Activated CD4-positive, alpha-beta T cell treated with anti-CD3 and anti-CD28 coated beads, Interleukin-10, Interleukin-2, amounts not matched to agents 100 ng/mL and 50 ng/mL, durations not matched to agents 16 hours and 8 hours (primary cell): ENCODE measurements around the gene STAT5A.
"Not testable (repeated sequence)": the region's sequence is repeated elsewhere in the genome, so short reads cannot be mapped to it uniquely, and the experiment has no call there.

Source experiments
- DNase-seq: peaks from one replicate; pipeline ENCODE4 v3.0.0-alpha.2; 2020

STAT5A gene

DNA sequence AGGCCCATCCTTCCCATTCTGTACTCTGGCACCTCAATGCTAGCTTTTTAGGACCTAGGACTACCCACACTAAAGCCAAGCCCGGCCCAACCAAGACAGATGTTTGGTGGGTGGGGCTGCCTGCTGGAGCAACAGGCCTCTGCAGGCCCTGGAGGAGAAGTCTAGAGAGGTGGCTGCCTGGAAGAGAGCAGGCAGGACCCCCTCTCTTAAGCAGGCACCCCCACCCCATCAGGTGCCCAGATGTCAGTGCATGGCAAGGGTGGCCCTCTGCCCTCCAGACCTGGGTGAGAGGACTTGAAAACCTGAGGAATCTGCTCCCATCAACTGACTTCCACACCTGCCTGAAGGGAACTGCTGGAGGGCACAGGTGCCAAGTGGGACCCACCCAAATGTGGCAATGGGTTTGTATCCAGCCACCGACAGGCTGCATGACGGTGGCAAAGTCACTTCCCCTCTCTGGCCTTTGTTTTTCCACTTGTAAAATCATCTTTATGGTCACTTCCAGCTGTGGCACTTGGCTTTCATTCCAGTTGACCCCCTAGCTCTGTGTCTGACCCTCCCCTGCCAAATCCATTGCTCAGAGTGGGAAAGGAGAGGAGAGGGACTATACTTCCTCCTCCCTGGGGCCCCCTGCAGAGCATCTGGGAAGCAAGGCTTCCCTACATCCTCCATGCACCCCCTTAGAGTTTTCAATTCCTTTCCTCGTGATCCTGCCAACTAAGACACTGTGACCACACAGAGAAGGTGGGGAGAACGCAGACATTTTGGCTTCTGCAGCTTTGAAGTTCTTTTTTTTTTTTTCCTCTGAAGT, 1.7 kb upstream of the STAT5A start:
- no peak for DNase-seq

- DNase-seq = peak; percentile 63
Observed at GRCh38 chr17:42287305-42287976, 857 bp upstream of the STAT5A start.

- DNase-seq = peak; percentile 64
Observed at GRCh38 chr17:42288803-42289610, 709 bp downstream of the STAT5A start.

GRCh38 chr17:42289611-42290181, 1.4 kb downstream of the STAT5A start:
- DNase-seq = no peak

GRCh38 chr17:42290577-42290976, 2.3 kb downstream of the STAT5A start:
- no peak for DNase-seq

DNA sequence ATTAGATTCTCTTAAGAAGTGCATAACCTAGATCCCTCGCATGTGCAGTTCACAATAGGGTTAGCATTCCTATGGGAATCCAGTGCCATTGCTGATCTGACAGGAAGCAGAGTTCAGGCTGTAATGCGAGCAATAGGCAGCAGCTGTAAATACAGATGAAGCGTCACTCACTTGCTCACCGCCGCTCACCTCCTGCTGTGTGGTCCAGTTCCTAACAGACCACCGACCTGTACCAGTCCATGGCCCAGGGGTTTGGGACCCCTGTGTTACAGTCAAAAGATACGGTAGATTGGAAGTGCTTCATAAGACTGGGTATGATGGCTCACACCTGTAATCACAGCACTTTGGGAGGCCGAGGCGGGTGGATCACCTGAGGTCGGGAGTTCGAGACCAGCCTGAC, 2.8 kb downstream of the STAT5A start:
- no peak for DNase-seq

DNA sequence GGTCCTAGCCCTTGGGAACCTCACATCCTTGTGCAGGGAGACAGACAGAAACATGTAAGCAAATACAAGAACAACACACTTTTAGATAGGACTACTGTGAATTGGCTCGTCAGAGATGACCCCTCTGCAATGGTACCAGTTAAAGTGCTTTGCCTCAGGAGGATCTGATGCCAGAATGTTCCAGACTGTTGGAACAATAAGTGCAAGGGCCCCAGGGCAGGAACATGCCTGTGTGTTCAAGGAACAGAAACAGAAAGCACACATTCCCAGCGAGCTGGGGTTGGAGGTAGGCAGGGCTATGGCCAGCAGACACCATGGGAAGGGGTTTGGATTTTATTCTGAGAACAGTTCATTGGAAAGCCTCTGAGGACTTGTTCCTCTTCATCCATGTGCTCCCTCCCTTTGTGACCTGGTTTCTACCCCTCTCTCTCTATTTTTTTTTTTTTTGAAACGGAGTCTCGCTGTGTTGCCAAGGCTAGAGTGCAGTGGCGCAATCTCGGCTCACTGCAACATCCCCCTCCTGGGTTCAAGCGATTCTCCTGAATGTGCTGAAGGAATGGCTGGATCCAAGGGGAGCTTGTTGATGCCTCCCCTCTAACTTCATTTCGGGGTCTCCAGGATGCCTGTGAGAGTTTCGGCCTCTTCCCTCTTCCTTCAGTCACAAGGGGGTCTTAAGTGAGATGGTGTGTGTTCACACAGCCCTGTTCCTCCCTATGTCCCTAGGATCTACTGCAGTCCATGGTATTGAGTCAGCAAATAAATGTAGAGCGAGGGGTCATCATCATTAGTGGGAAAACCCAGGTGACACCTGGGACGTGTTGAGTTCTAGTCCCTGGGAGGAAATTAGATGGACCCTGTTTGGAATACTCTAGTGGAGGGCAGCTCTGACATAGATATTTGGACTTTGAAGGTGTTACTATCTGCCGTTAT, 6.4 kb downstream of the STAT5A start:
- no peak for DNase-seq

DNA sequence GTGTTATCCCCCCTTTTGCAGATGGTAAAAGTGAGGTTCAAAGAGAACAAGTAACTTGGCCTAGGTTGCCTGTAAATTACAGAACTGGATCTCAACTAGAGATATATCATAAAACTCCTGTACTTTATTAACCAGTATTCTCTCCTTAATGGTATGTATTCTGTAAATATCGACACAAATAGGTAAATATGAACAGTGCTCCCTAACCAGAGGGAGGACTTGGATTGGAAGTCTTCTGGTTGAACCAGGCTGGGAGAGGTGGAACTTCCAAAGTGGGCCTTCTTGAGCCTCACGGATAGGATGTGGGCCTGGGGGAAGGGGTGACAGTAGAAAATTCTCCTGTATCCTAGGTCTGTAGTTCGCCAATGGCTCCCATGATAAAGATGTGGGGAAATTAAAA, 7.7 kb downstream of the STAT5A start:
- no peak for DNase-seq

GRCh38 chr17:42297775-42298174, 9.5 kb downstream of the STAT5A start:
- not testable (repeated sequence) for DNase-seq

GRCh38 chr17:42299361-42299760, 11.1 kb downstream of the STAT5A start:
- not testable (repeated sequence) for DNase-seq

GRCh38 chr17:42299913-42300312, 11.6 kb downstream of the STAT5A start:
- not testable (repeated sequence) for DNase-seq

GRCh38 chr17:42301022-42301421, 12.7 kb downstream of the STAT5A start:
- DNase-seq = no peak

DNA sequence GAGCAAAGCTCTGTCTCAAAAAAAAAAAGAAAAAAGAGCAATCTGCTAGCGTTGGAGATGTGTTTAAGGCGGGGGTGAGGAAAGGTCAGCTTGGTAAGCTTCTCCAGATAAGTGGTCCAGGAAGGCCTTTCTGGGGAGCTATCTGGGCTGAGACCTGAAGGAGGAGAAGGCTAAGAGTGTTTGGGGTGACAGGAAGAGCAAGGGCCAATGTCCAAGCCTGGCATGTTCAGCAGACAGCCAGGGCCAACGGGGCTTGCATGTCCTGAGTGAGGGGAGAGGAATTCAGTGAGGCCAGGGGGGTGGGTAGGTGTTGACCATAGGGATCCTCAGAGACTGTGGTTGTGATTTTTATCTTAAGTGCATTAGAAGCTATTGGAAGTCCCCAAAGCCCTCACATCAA, 15.4 kb downstream of the STAT5A start:
- no peak for DNase-seq

- DNase-seq = no peak
Observed at GRCh38 chr17:42304187-42305030, 16.1 kb downstream of the STAT5A start.

DNA sequence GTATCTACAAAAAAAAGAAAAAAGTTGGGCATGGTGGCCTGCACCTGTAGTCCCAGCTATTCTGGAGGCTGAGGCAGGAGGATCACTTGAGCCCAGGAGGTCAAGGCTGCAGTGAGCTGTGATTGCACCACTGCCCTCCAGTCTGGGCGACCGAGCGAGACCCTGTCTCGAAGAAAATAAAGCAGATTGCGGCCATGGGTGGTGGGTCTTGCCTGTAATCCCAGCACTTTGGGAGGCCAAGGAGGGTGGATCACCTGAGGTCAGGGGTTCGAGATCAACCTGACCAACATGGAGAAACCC, 16.7 kb downstream of the STAT5A start:
- DNase-seq = not testable (repeated sequence)

- DNase-seq = no peak
Observed at GRCh38 chr17:42305543-42306384, 17.5 kb downstream of the STAT5A start.

GRCh38 chr17:42306385-42306667, 18.0 kb downstream of the STAT5A start:
- no peak for DNase-seq

GRCh38 chr17:42307362-42307927, 19.1 kb downstream of the STAT5A start:
- DNase-seq = no peak

DNA sequence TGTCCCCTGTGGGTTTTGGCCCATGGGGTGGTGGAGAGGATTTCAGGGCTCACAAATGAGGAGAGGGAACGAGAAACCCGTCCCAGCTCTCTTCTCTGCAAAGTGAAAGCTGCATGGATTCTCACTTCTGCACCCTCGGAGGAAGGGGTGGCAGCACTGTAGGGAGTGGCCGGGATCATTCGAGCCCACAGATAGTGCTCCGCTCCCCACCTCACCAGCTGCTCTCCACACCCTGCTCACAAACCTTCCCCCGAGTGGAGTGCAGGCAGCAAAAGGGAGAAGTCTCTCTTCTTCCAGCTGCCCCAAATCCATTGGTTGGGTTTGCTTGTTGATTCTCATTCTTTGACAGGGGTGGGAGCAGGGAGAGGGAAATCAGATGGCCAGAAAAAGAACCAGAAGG, 20.1 kb downstream of the STAT5A start:
- DNase-seq = no peak

DNA sequence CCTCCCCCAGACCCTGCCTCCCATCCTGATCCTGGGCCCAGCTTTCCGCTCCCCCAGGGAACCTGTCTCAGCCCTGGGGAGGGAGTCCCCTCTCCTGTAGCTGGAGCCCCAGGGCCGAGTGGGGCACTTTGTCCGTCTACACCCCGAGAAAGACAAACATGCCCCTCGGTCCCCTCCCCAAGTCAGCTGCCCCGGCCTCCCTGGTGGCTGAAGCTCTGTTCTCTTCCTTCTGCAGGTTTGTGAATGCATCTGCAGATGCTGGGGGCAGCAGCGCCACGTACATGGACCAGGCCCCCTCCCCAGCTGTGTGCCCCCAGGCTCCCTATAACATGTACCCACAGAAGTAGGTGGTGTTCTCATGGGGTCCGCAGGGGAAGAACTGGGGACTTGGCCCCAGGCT, 20.8 kb downstream of the STAT5A start:
- no peak for DNase-seq
